Measurements from ENCODE around the gene PRKACB. TPM values are rescaled to one million over a fixed set of nuclear protein-coding genes. Genes with fewer than 3 reads are reported as not detected.
A peak's percentile ranks its signal among the peaks of the same experiment; 100 is the strongest.
"Not testable (repeated sequence)": the region's sequence is repeated elsewhere in the genome, so short reads cannot be mapped to it uniquely, and the experiment has no call there.

The PRKACB gene
- total RNA-seq, 1 experiment from 2014 or later: 28.5 TPM

DNA sequence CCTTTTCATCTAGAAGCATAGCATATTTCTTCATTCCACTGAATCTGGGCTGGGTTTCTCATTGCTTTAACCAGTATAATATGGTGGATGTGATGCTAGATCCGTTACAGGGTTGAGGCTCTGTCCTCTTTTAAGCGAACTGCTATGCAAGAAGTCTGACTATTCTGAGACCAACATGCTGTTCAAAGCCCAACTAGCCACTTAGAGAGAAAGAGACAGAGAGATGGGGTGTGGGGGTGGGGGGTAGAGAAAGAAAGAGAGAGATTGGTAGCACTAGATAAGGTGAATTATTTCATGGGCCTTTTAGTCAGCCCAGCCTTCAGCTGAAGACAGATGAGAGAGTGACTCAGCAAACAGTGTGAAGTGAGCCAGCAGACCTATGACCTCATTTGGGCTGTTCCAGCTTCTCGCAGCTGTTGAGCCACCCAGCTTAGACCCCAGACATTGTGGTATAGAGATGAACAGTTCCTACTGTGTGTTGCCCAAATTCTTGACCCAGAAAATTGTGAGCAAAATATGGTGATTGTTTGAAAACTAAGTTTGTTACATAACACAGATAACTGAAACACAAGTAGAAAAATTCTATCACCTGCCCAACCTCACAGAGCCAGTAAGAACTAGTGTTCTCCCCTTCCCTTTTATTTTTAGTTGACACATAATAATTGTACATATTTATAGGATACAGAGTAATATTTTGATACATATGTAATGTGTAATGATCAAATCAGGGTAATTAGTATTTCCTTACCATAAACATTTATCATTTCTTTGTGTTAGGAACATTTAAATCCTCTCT, 40.7 kb upstream of the PRKACB start:
- H3K4me3 Mint-ChIP-seq (ENCODE audit: low read depth, unreplicated experiment): no peak overlapping the region
- peaks cover 18% of the 10 kb centered on the region for H3K4me1 Mint-ChIP-seq (ENCODE audit: low read depth, unreplicated experiment)
- H3K27ac Mint-ChIP-seq (ENCODE audit: unreplicated experiment): peak overlapping the region; percentile 61
- DNase-seq: peak; percentile 21
- no peaks in the 10 kb centered on the region for H3K27me3 Mint-ChIP-seq (ENCODE audit: unreplicated experiment)
- CTCF ChIA-PET: interaction anchor here (0.5 kb wide), 1 partner anchor 196 kb away, joined by 3 read pairs; no protein-coding TSS in a partner anchor
- intact Hi-C loops (cut with micrococcal nuclease; ENCODE audit: unreplicated experiment): no loop called here
- TF ChIP-seq, protein P1, sequence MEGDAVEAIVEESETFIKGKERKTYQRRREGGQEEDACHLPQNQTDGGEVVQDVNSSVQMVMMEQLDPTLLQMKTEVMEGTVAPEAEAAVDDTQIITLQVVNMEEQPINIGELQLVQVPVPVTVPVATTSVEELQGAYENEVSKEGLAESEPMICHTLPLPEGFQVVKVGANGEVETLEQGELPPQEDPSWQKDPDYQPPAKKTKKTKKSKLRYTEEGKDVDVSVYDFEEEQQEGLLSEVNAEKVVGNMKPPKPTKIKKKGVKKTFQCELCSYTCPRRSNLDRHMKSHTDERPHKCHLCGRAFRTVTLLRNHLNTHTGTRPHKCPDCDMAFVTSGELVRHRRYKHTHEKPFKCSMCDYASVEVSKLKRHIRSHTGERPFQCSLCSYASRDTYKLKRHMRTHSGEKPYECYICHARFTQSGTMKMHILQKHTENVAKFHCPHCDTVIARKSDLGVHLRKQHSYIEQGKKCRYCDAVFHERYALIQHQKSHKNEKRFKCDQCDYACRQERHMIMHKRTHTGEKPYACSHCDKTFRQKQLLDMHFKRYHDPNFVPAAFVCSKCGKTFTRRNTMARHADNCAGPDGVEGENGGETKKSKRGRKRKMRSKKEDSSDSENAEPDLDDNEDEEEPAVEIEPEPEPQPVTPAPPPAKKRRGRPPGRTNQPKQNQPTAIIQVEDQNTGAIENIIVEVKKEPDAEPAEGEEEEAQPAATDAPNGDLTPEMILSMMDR (IDR thresholded peaks at IDR 0.05; ENCODE audit: unreplicated experiment): no peak
- no TSS peak for BruUV-seq (replicated peaks)
- H3K36me3 Mint-ChIP-seq (ENCODE audit: insufficient read depth, unreplicated experiment): no peaks in the 10 kb centered on the region
- H3K9me3 Mint-ChIP-seq (ENCODE audit: low read depth, unreplicated experiment): no peaks in the 10 kb centered on the region

DNA sequence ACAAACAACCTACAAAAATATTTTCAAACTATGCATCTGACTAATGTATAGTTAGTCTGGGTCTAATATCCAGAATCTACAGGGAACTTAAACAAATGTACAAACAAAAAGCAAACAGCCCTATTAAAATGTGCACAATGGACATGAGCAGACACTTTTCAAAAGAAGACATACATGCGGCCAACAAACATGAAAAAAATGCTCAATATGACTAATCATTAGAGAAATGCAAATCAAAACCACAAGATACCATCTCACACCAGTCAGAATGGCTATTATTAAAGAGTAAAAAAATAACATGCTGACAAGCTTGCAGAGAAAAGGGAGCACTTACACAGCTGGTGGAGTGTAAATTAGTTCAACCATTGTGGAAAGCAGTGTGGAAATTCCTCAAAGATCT, 36.5 kb upstream of the PRKACB start:
- H3K27ac Mint-ChIP-seq (ENCODE audit: unreplicated experiment): not testable (repeated sequence)
- H3K4me1 Mint-ChIP-seq (ENCODE audit: low read depth, unreplicated experiment): peaks cover 18% of the 10 kb centered on the region

DNA sequence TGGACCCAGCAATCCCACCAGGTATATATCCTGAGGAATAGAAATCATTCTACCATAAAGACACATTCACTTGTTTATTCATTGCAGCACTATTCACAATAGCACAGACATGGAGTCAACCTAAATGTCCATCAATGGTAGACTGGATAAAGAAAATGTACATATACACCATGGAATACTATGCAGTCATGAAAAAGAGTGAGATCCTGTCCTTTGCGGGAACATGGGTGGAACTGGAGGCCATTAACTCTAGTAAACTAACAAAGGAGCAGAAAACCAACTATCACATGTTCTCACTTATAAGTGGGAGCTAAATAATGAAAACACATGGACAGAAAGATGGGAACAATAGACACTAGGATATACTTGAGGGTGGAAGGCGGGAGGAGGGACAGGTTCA, 36.1 kb upstream of the PRKACB start:
- Mint-ChIP-seq H3K9me3 (ENCODE audit: low read depth, unreplicated experiment) (no peaks in the 10 kb centered on the region), H3K4me1 (ENCODE audit: low read depth, unreplicated experiment) (peaks cover 16% of the 10 kb centered on the region), H3K27ac (ENCODE audit: unreplicated experiment) (no peak overlapping the region), H3K27me3 (ENCODE audit: unreplicated experiment) (no peaks in the 10 kb centered on the region), H3K36me3 (ENCODE audit: insufficient read depth, unreplicated experiment) (no peaks in the 10 kb centered on the region), H3K4me3 (ENCODE audit: low read depth, unreplicated experiment) (no peak overlapping the region)
- CTCF ChIA-PET: no interaction called here
- BruUV-seq (replicated peaks): no TSS peak
- intact Hi-C loops (cut with micrococcal nuclease; ENCODE audit: unreplicated experiment): no loop called here
- no peak for DNase-seq
- TF ChIP-seq, protein P1 (IDR thresholded peaks at IDR 0.05; ENCODE audit: unreplicated experiment): no peak

More for the DNA sequence above, 36.5 kb upstream of the PRKACB start:
- intact Hi-C loops (cut with micrococcal nuclease; ENCODE audit: unreplicated experiment); BruUV-seq (replicated peaks); H3K4me3 Mint-ChIP-seq (ENCODE audit: low read depth, unreplicated experiment); DNase-seq; H3K27me3 Mint-ChIP-seq (ENCODE audit: unreplicated experiment); CTCF ChIA-PET; H3K9me3 Mint-ChIP-seq (ENCODE audit: low read depth, unreplicated experiment); H3K36me3 Mint-ChIP-seq (ENCODE audit: insufficient read depth, unreplicated experiment): not testable (repeated sequence)

DNA sequence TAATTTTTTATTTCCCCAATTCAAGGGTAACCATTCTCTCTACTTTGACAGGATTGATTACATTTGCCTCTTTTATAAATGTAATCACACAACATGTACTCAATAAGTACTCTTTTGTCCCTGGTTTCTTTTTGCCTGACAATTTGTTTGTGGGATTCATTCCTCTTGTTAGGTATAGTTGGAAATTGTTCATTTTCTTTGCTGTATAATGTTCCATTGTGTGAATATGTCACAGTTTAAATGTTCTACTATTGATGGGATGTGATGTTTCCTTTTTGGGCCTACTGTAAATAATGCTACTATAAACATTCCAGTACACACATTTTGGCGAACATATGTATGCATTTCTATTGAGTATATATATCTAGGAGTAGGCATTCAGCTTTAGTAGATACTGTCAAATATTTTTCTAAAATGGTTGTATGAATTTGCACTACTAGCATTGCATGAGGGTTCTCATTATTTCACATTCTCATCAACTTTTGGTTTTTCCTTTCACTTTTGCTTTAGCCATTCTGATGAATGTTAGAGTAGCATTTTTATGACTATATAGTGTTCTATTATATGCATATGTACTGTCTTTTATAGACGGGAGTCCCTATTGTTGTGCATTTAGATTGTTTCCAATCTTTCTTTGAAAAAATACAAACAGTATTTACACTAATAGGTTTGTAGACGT, 35.0 kb upstream of the PRKACB start:
- CTCF ChIA-PET: no interaction called here
- intact Hi-C loops (cut with micrococcal nuclease; ENCODE audit: unreplicated experiment): no loop called here
- H3K9me3 Mint-ChIP-seq (ENCODE audit: low read depth, unreplicated experiment): no peaks in the 10 kb centered on the region
- H3K27me3 Mint-ChIP-seq (ENCODE audit: unreplicated experiment): no peaks in the 10 kb centered on the region
- H3K4me1 Mint-ChIP-seq (ENCODE audit: low read depth, unreplicated experiment): peaks cover 5% of the 10 kb centered on the region
- no peak overlapping the region for H3K4me3 Mint-ChIP-seq (ENCODE audit: low read depth, unreplicated experiment)
- TF ChIP-seq, protein P1 (IDR thresholded peaks at IDR 0.05; ENCODE audit: unreplicated experiment): no peak
- no peak for DNase-seq
- H3K27ac Mint-ChIP-seq (ENCODE audit: unreplicated experiment): no peak overlapping the region
- BruUV-seq (replicated peaks): no TSS peak
- no peaks in the 10 kb centered on the region for H3K36me3 Mint-ChIP-seq (ENCODE audit: insufficient read depth, unreplicated experiment)

DNA sequence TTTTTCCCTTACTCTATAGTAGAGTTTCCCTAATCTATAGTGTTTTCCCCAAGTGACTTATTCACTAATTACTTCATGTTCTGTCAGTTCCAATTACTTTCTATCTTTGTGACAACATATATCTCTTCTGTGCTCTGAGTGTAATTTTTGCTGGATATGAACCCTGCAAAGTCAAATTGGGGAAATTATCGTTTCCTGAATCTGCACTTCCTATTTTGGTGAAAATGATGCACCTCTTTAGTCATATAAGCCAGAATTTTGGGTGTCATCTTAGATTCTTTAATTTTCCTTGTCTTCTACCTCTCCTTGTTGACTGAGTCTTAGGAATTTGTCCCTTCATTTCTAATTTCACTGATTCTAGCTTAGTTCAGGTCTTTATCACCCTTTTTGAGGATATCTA, 33.4 kb upstream of the PRKACB start:
- H3K4me1 Mint-ChIP-seq (ENCODE audit: low read depth, unreplicated experiment): no peaks in the 10 kb centered on the region
- H3K36me3 Mint-ChIP-seq (ENCODE audit: insufficient read depth, unreplicated experiment): no peaks in the 10 kb centered on the region
- BruUV-seq (replicated peaks): no TSS peak
- TF ChIP-seq, protein P1 (IDR thresholded peaks at IDR 0.05; ENCODE audit: unreplicated experiment): no peak
- no peak overlapping the region for H3K4me3 Mint-ChIP-seq (ENCODE audit: low read depth, unreplicated experiment)
- no peaks in the 10 kb centered on the region for H3K27me3 Mint-ChIP-seq (ENCODE audit: unreplicated experiment)
- intact Hi-C loops (cut with micrococcal nuclease; ENCODE audit: unreplicated experiment): no loop called here
- no peaks in the 10 kb centered on the region for H3K9me3 Mint-ChIP-seq (ENCODE audit: low read depth, unreplicated experiment)
- H3K27ac Mint-ChIP-seq (ENCODE audit: unreplicated experiment): no peak overlapping the region
- CTCF ChIA-PET: no interaction called here
- no peak for DNase-seq
